ENCODE results near the gene LPAR2.
"Not testable (repeated sequence)": the region's sequence is repeated elsewhere in the genome, so short reads cannot be mapped to it uniquely, and the experiment has no call there.

Gene LPAR2

DNA sequence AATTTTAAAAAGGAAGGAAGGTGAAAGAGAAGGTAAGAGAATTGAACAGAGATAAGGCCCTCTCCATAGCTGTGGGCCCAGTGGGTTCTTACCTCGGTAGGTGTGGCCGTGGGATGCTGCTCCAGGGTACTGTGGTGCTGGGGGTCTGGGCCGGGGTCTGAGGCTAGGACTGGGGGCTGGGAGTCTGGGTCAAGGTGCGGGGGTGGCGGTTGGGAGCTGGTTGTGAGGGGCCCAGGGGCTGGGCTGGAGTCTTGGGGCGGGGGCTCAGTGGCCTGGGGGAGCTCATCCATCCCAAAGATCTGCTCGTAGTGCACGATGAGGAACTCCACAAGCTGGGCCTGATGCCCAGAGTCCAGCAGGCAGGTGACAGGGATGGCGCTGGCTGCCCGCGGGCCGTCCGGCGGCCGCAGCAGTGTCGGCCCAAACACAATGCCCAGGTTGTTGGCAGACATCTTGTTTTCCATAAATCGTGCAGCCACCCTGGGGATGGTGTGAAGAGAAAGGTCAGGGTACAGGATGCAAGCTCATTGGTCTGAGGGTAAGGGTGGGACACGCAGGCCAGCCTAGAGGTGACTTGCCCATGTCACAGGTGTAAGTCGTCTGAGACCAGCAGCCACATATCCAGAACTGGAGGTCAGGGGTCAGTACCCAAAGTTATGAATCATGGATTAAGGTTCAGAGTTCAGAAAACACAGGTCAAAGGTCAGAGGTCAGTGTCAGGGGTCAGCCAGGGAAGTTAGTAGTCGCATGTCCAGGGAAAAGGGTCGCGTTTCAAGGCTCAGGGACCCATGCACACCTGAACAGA is 5.9 kb upstream of the LPAR2 start:
- no peak for DNase-seq (ENCODE audit: insufficient read length, low spot score)
- peak; percentile 26 for FAIRE-seq

DNA sequence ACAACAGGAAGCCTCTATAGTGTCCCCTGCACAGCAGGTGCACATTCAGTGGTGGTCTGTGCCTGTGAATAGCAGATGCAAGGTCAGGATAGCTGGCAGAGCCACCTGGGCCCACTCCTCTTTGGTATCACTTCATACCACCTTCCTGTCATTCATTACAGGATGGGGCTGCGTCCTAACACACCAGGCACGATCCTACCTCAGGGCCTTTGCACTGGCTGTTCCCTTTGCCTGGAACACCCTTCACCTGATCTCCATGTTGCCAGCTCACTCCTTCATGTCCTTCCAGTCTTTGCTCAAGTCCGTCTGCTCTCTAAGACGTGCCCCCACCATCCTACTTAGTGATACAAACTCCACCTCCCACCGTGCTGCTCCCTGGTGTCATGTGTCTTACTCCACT is 4.6 kb upstream of the LPAR2 start:
- FAIRE-seq: peak; percentile 26
- DNase-seq (ENCODE audit: insufficient read length, low spot score): no peak

DNA sequence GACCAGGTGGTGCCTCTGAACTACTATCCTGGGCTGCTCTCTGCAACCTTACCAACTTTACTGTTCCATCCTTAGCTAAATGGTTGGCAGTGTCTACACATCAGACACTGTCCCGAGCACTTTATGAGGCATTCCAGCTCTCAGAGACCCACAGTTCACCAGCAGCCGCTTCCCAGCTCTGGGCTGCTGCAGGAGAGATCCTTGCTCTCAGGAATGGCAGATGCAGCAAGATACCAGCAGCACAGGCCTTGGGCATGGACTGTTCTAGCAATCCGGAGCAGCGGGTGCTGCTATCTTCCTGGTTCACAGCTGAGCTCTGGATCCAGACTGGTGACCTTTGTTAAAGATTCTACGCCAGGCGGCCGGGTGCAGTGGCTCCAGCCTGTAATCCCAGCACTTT is 3.3 kb upstream of the LPAR2 start:
- DNase-seq (ENCODE audit: insufficient read length, low spot score) (no peak), FAIRE-seq (no peak)

DNA sequence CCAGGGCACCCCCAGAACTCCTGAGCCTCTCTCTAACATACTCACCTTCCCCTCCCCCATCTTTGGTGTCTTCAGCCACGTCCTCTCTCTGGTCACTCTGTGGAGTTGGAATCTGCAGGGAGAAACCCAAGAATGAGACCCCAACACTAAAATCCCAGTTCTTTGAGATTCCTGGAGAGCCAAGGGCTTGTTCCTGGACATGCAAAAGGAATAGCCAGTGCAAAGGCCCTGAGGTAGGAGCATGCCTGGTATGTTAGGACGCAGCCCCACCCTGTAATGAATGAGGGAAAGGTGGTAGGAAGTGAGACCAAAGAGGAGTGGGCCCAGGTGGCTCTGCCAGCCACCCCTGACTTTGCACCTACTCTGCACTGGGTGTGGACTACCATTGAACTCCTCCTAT is 2.4 kb upstream of the LPAR2 start:
- no peak for FAIRE-seq
- no peak for DNase-seq (ENCODE audit: insufficient read length, low spot score)

DNA sequence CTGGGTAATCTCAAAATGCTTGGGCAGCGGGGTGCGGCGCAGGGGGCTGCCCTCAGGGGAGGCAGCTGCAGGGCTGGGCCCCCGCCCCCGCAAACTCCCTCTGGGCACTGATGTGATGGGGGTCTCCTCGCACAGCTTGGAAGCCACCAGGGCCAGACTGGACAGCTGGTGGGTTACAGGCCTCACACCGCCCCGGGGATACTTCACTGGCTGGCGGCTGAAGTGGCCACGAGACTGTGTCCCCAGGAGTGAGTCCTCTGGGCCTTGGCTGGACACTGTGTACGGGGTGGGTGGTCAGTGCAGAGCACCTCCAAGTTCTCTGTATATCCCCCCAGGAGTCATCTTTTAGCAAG is 2.0 kb upstream of the LPAR2 start:
- FAIRE-seq: no peak
- no peak for DNase-seq (ENCODE audit: insufficient read length, low spot score)

DNA sequence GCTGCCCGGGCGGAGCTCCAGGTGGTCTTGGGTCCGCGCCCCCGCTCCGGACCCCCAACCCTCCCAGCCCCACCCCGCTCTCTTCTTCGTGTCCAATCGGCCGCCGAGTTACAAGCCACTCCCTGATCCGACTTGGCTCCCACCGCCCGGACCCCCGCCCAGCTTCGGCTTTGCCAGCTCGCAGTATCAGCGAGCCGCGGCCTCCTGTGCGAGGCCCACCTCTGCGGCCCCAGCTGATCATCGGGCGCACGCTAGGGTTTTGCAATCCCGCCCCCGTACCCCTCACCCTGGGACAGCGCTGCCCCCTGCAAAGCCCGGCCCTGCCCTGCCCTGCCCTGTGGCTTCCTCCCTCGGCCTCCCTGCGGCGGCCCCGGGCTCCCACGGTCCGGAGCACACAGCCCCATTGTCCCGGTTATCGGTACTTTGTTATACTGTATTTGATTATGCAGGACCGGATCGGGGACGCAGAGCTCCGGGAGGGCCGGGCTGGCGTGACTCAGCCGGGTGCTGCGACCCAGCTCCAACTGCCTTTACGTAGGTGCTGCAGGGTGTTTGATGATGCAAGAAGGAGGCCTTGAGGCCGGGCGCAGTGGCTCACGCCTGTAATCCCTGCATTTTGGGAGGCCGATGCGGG is 598 bp upstream of the LPAR2 start:
- no peak for FAIRE-seq
- DNase-seq (ENCODE audit: insufficient read length, low spot score): no peak

DNA sequence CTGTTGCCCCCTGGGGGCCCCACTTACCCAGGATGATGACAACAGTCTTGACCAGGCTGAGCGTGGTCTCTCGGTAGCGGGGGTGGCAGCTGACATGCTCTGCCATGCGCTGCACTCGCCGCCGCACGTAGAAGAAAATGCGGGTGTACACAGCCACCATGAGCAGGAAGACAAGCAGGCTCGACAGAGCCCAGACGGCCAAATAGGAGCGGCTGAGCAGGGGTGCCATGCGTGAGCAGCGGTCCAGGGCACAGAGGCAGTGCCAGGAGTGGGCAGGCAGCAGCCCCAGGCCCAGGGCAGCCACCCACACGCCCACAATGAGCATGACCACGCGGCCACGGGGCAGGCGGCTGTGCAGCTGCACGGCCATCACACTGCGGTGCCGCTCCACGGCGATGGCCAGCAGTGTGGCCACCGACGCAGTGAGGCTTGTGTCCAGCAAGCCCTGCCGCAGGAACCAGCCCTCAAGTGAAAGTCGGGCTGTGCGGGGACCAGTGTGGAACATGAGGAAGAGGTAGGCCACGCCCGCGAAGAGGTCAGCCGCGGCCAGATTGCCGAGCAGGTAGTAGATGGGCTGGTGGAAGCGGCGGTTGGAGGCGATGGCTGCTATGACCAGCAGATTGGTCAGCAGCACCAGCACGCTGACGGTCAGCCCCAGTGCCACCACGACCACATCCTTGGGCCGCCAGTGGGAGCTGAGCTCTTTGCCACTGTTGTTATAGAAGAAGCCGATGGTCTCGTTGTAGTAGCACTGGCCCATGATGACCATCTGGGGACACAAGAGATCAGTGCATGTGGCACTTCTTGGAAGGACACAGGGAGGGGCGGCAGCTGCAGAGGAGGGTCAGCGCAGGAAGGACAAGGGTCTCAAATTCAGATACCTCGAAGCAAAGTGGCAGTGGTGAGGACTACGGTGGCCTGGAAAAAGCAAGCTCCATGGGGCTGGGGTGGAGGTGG is 1.2 kb downstream of the LPAR2 start:
- no peak for DNase-seq (ENCODE audit: insufficient read length, low spot score)
- peak; percentile 36 for FAIRE-seq

DNA sequence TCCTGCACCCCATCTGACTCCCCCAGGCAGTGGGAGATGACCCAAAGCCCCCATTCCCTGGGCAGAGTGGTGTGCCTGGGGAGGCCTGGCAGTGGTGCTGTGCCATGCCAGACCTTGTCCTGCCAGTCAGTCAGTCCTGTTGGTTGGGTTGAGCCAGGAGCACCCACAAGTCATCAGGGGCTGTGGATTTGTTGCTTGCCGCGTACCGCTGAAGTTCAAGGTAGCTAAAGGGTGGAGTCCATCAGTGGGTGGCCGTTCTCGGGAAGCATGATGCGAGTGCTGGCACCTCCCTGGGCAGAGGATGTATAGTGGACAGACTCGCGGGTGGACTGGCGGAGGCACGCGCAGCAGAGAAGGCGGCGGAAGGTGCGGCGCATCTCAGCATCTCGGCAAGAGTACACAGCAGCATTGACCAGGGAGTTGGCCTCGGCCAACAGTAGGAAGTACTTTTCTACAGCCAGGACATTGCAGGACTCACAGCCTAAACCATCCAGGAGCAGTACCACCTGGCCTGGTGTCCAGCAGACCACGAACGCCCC is 3.9 kb downstream of the LPAR2 start:
- DNase-seq (ENCODE audit: insufficient read length, low spot score) (no peak), FAIRE-seq (peak; percentile 69)

DNA sequence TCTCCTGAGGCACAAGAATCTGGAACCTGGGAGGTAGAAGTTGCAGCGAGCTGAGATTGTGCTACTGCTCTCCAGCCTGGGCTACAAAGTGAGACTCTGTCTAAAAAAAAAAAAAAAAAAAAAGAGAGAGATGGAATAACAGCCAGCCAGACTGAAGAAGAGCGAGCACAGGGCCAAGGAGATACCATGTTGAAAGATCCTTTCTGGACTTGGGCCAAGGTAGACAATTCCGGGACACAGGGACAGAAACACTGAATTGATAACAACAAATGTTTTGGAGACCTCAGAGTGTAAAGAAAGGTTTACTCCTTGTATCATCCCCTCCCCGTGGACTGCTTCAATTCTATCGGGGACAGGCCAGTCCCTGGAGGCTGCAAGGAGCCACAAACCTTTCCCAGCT is 4.6 kb downstream of the LPAR2 start:
- no peak for FAIRE-seq

DNA sequence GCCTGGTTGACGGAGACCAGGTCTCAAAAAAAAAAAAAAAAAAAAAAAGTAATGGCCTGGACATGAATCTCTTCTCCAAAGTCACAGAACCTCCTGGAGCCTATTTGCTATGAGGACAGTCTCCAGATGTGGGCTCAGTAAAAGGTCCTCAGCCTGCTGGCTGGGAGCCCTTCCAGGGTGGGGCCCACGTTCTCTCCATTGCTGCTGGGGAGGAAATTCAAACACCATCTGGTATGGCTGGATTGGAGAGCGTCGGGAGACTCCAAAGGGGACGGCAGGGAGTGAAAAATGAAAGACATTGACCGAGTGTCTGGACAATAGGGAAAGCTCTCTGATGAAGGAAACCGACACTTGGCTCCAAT is 8.2 kb downstream of the LPAR2 start:
- no peak for DNase-seq (ENCODE audit: insufficient read length, low spot score)
- FAIRE-seq: no peak

More for the DNA sequence above, 4.6 kb downstream of the LPAR2 start:
- DNase-seq (ENCODE audit: insufficient read length, low spot score): no peak

DNA sequence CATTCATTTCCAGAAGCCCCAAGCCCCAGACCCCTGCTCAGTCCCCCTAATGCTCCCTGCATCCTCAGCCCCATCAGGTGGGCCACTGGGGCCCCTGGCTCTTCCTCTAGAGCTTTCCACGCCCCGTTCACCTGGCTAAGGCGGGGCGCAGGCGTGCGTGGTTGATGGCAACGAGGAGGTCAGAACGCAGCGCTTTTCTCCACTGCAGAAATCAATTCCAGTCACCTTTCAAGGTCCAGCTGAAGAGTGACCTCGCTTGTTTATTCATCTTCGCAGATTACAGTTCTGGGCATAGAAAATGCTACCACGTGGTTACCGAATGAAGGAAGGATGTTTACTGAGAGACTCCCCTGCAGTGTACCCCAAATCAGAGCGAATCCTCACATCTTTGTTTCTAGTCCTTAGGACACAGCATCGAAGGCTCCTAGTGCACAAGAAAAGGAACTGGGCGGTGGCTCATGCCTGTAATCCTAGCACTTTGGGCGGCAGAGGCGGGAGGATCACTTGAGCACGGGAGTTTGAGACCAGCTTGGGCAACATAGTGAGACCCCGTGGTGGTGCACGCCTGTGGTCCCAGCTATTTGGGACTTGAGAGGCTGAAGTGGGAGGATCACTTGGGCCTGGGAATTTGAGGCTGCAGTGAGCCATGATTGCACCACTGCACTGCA is 8.7 kb downstream of the LPAR2 start:
- FAIRE-seq (no peak), DNase-seq (ENCODE audit: insufficient read length, low spot score) (no peak)

DNA sequence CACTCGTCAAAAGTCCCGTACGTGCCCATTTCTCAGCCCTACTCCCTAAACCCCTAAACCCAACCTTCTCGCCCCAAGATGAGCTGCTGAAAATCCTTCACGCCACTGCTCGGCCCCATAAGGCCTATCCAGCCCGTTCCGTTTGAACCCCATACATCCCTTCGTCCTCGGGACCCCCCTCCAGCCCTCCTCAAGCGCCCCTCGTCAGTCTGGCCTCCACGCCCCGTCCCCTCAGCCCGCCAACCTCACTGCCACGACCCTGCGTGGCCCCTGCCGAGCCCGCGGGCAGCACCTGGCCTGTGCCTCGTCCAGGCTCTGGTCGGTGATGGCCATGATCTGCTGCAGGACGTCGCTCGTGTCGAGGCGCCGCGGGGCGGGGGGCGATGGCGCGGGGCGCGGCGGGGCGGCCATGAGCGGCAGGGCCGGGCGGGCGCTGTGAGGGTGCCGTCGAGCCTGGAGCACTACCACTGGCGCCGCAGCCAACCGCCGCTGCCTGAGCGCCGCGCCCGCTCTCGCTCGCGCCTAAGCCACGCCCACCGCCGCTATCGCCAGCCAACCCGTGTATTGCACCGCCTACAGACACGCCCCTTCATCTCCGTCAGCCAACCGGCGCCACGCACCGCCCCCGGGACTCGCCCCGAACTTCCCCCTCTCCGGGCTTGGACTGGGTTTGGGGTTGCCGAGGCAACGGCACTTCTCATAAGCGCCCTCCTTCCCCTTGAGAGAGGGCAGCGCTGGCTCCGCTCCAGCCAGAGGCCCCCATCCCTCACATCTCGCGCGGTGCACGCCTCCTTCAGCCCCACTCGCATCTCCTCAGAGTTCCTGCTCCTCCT is 9.6 kb downstream of the LPAR2 start, which contains the start of gene PBX4:
Gene PBX4, minus strand, starts transcription at position 469 of the 833 bp plus-strand sequence. Its CDS starts 58 bp downstream, at position 411.
- FAIRE-seq: peak; percentile 99

DNA sequence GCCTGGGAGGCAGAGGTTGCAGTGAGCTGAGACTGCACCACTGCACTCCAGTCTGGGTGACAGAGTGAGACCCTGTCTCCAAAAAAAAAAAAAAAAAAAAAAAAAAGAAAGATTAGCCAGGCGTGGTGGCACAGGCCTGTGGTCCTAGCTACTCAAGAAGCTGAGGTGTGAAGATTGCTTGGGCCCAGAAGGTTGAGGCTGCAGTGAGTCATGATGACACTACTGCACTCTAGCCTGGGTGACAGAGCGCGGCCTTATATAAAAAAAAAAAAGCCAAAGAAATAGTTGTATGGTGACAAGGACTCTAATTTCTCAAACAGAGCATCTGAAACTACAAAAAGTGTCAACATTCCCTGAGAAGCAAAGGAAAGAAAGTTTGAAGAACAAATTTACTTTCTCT is 12.9 kb downstream of the LPAR2 start:
- DNase-seq (ENCODE audit: insufficient read length, low spot score): no peak
- no peak for FAIRE-seq

More for the DNA sequence above, 9.6 kb downstream of the LPAR2 start, which contains the start of gene PBX4:
- DNase-seq (ENCODE audit: insufficient read length, low spot score): peak; percentile 98

DNA sequence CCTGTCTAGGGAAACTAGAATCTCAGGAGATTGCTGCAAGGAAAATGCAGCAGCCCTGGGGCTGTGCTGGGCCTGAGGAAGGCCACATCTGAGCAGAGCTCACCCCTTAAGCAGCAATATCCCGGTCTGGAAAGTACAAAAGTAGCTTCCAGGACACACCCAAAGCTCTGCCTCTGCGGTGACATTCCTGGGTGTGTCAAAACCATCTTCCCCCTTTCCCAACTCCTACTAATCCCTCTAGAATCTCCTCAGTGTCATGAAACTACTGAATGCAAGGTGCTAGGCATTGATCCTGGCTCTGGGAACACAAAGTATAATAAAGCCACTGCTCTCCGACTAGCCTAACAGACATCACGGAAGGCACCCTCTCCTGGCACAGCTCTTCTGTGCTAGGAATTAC is 14.5 kb downstream of the LPAR2 start:
- FAIRE-seq: no peak
- DNase-seq (ENCODE audit: insufficient read length, low spot score): no peak

DNA sequence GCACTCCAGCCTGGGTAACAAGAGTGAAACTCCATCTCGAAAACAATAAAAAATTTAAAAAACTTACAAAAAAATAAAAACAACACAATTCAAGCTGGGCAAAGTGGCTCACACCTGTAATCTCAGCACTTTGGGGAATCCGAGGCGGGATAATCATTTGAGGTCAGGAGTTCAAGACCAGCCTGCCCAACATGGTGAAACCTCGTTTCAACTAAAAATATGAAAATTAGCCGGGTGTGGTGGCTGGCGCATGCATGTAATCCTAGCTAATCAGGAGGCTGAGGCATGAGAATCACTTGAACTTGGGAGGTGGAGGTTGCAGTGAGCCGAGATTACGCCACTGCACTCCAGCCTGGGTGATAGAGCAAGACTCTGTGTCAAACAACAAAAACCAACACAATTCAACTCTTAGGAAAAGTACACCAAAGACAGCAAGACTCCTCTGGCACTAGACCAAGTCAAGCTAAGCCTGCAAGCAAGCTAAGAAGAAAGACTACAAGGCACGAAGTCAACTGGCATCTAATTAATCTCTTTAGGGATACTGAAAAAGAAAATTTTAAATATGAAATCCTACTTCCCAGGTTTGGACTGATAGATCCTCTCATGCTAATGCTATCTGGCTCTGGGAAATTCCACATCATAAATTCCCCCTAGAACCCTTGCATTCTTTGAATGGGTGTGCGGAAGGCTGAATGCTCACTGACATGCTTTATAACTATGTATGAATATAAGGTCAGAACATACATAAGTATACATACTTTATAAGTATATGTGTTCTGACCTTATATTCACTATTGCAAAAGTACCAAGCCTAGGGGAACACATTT is 17.4 kb downstream of the LPAR2 start:
- DNase-seq (ENCODE audit: insufficient read length, low spot score) (no peak), FAIRE-seq (no peak)

DNA sequence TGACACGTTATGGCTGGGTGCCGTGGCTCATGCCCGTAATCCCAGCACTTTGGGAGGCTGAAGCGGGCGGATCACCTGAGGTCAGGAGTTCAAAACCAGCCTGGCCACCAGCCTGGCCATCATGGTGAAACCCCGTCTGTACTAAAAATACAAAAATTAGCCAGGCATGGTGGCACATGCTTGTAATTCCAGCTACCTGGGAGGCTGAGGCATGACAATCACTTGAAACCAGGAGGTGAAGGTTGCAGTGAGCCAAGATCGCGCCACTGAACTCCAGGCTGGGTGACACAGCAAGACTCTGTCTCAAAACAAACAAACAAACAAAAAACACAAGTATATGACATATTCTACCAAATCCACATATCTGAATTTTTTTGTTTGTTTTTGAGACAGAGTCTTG is 21.3 kb downstream of the LPAR2 start:
- DNase-seq (ENCODE audit: insufficient read length, low spot score); FAIRE-seq: not testable (repeated sequence)

DNA sequence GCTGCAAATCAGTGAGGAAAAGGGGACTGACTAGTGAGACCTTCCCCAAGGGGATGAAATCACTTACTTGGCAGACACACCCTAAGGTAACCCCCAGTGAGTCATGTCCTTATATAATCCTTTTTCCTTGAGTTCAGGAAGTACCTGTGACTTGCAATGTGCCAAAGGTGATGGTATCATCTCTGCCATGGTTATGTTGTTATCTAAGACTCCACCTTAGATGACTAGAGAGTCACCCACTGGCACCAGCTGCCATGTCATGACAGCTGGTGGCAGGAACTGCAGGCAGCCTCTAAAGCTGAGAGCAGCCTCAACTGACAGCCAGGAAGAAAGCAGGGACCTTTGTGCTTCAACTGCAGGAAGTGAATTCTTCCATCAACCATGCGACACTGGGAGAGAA is 22.0 kb downstream of the LPAR2 start:
- FAIRE-seq (peak; percentile 77), DNase-seq (ENCODE audit: insufficient read length, low spot score) (no peak)

DNA sequence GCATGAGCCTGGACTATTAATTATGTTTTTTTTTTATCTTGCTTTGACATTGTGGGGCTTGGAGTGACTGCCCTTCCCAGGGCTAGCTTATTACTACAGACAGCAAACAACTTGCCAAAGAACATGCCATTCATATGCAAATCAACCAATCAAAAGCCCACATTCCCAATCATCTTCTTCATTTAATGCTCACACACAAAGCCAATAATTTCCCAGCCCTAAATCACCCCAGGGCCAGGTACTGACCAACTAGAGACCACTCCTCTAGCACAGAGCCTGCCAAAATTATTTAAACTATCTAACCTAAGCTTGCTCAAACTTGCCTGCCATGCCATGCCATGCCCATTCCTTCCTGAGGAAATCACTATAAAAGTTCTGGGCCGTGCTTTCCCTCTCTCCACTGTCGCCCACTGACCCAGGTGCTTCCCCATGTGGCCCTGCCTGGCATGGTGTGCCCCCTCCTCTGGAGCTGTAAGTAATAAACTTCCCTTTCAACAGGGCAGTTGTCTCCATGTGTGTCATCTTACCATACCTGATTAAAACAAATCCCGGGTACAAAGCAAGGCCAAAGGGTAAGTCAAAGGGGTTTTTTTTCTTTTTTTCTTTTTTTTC is 25.2 kb downstream of the LPAR2 start:
- FAIRE-seq (no peak), DNase-seq (ENCODE audit: insufficient read length, low spot score) (no peak)

Data from HTR-8/SVneo (cell line).